HCT116 (cell line): ENCODE results near the gene IQCH. TPM values are rescaled to one million over a fixed set of nuclear protein-coding genes. Genes with fewer than 3 reads are reported as not detected.

ENCODE experiments used
- ATAC-seq: fragments of 200-7000 bp; cut with Tn5 transposase; 2 replicates; pipeline ENCODE4 v1.9.1; 2020; ENCODE audit warnings: mild to moderate bottlenecking, moderate library complexity
- BruUV-seq: library from RNA; stranded (reverse); fragments of 400-500 nt; replicated peaks from 2 replicates; lab custom pipeline; 2021; lab: Mats Ljungman, UMichigan
- CTCF ChIA-PET: fragments of 300-600 bp; sonication (Branson Sonifier 250); formaldehyde crosslinking; loops from one replicate; lab custom pipeline; 2021; ENCODE audit warnings: antibody characterized with exemption; lab: Charles Lee
- POLR2A ChIA-PET: fragments of 300-600, 350-600 bp; sonication (Branson Sonifier 250); formaldehyde crosslinking; loops from one replicate; lab custom pipeline; 2021; ENCODE audit warnings: antibody characterized with exemption; lab: Charles Lee
- RAD21 ChIA-PET, 2 experiments: fragments of 300-600 bp; sonication (Branson Sonifier 250); formaldehyde crosslinking; loops; one replicate each; lab custom pipeline; 2023; ENCODE audit warnings: low total read pairs in 2 of 2; ENCODE audit not compliant: uncharacterized antibody in 2 of 2, unreplicated experiment in 2 of 2, low non-redundant PET in 1 of 2; lab: Charles Lee
- DNase-seq: peaks from one replicate; pipeline ENCODE4 v3.0.0-alpha.2; 2010; ENCODE audit warnings: low read depth, low spot score
- H2AFZ ChIP-seq: fragments of 200-600 bp; shearing (Covaris generic), sonication (generic); 2 replicates; pipeline ENCODE4 v1.6.1; 2017; ENCODE audit warnings: low read depth, mixed run types, mixed read lengths, antibody characterized with exemption, low read length; ENCODE audit not compliant: poor library complexity, severe bottlenecking
- H3K27ac ChIP-seq: 2 replicates; pipeline ENCODE4 v1.5.1; 2012; ENCODE audit warnings: low read depth, low read length
- H3K27me3 ChIP-seq: fragments of 200-600 bp; sonication (generic); 2 replicates; pipeline ENCODE4 v1.6.1; 2016; ENCODE audit warnings: mixed run types, low read length, mixed read lengths; ENCODE audit not compliant: insufficient read depth
- H3K36me3 ChIP-seq, 2 experiments: fragments of 200-500 bp in 1 of 2; fragments of 200-600 bp in 1 of 2; sonication (Bioruptor generic) in 1 of 2; sonication (generic) in 1 of 2; 2 replicates each; pipeline versions ENCODE4 v1.5.1 to v1.6.1; 2014 to 2016; ENCODE audit warnings: low read length in 2 of 2, inconsistent platforms in 1 of 2, mixed read lengths in 1 of 2, mixed run types in 1 of 2; ENCODE audit not compliant: insufficient read depth in 2 of 2, control insufficient read depth in 1 of 2
- H3K4me1 ChIP-seq, 2 experiments: fragments of 200-600 bp in 1 of 2; sonication (generic) in 1 of 2; 2 replicates each; pipeline versions ENCODE4 v1.5.1 to v1.6.1; 2012 to 2017; ENCODE audit warnings: low read length in 2 of 2, inconsistent platforms in 1 of 2, mild to moderate bottlenecking in 1 of 2, mixed read lengths in 1 of 2, mixed run types in 1 of 2, moderate library complexity in 1 of 2; ENCODE audit not compliant: insufficient read depth in 2 of 2, control insufficient read depth in 1 of 2
- H3K4me2 ChIP-seq: fragments of 200-600 bp; sonication (generic); 2 replicates; pipeline ENCODE4 v1.6.1; 2017; ENCODE audit warnings: mixed run types, low read length, mixed read lengths
- H3K4me3 ChIP-seq, 2 experiments: fragments of 200-600 bp in 1 of 2; sonication (generic) in 1 of 2; replicated peaks in 1 of 2; 2 replicates each; pipeline ENCODE4 v1.5.1; 2011 to 2016; ENCODE audit warnings: low read length in 2 of 2, control low read depth in 1 of 2, low read depth in 1 of 2, mild to moderate bottlenecking in 1 of 2, mixed read lengths in 1 of 2, mixed run types in 1 of 2
- H3K79me2 ChIP-seq: fragments of 200-600 bp; sonication (generic); 2 replicates; pipeline ENCODE4 v1.6.1; 2017; ENCODE audit warnings: mild to moderate bottlenecking, mixed run types, low read length, moderate library complexity, mixed read lengths; ENCODE audit not compliant: insufficient read depth
- H3K9ac ChIP-seq: fragments of 200-600 bp; sonication (generic); 2 replicates; pipeline ENCODE4 v1.6.1; 2016; ENCODE audit warnings: low read length, mixed read lengths
- H3K9me2 ChIP-seq: fragments of 200-600 bp; sonication (generic), shearing (Covaris generic); 2 replicates; pipeline ENCODE4 v1.6.1; 2017; ENCODE audit warnings: mixed run types, mild to moderate bottlenecking, moderate library complexity; ENCODE audit not compliant: insufficient read depth
- H3K9me3 ChIP-seq, 2 experiments: fragments of 200-500 bp in 1 of 2; fragments of 200-600 bp in 1 of 2; sonication (Bioruptor generic) in 1 of 2; sonication (generic) in 1 of 2; 2 replicates each; pipeline ENCODE4 v1.6.1; 2014 to 2017; ENCODE audit warnings: low read length in 2 of 2, mixed read lengths in 2 of 2, inconsistent platforms in 1 of 2, low read depth in 1 of 2, mild to moderate bottlenecking in 1 of 2, mixed run types in 1 of 2, moderate library complexity in 1 of 2; ENCODE audit not compliant: control insufficient read depth in 1 of 2, insufficient read depth in 1 of 2
- H4K20me1 ChIP-seq: fragments of 200-600 bp; sonication (generic), shearing (Covaris generic); 2 replicates; pipeline ENCODE4 v1.6.1; 2017; ENCODE audit warnings: mixed run types, mild to moderate bottlenecking, moderate library complexity; ENCODE audit not compliant: insufficient read depth
- CBX3 ChIP-seq: IDR thresholded peaks from 2 replicates; pipeline ENCODE4 v1.6.1; 2012; ENCODE audit warnings: low read depth
- CEBPB ChIP-seq: IDR thresholded peaks from 2 replicates; pipeline ENCODE4 v1.6.1; 2012; ENCODE audit warnings: low read depth
- EGR1 ChIP-seq: IDR thresholded peaks from 2 replicates; pipeline ENCODE4 v1.6.1; 2012; ENCODE audit warnings: low read depth
- ELF1 ChIP-seq: IDR thresholded peaks from 2 replicates; pipeline ENCODE4 v1.6.1; 2012; ENCODE audit warnings: low read depth, borderline replicate concordance
- EZH2 ChIP-seq: fragments of 200-600 bp; sonication (generic); IDR thresholded peaks from 2 replicates; pipeline ENCODE4 v1.6.1; 2017; ENCODE audit warnings: antibody characterized with exemption, mixed run types
- EZH2phosphoT487 ChIP-seq: fragments of 200-600 bp; IDR thresholded peaks from 2 replicates; pipeline ENCODE4 v1.6.1; 2018; ENCODE audit warnings: antibody characterized with exemption, borderline replicate concordance
- FOSL1 ChIP-seq: IDR thresholded peaks from 2 replicates; pipeline ENCODE4 v1.6.1; 2012; ENCODE audit warnings: low read depth
- JUND ChIP-seq: IDR thresholded peaks from 2 replicates; pipeline ENCODE4 v1.6.1; 2012
- POLR2A ChIP-seq: IDR thresholded peaks from 2 replicates; pipeline ENCODE4 v1.7.0; 2011; ENCODE audit warnings: borderline replicate concordance; ENCODE audit not compliant: insufficient read depth, insufficient read length; ENCODE audit errors: extremely low read depth
- RAD21 ChIP-seq: IDR thresholded peaks from 2 replicates; pipeline ENCODE4 v1.6.1; 2012; ENCODE audit warnings: low read depth, mild to moderate bottlenecking
- SIN3A ChIP-seq: IDR thresholded peaks from 2 replicates; pipeline ENCODE4 v1.6.1; 2012; ENCODE audit warnings: low read depth
- SP1 ChIP-seq: IDR thresholded peaks from 2 replicates; pipeline ENCODE4 v1.6.1; 2012; ENCODE audit warnings: low read depth
- SRF ChIP-seq: IDR thresholded peaks from 2 replicates; pipeline ENCODE4 v1.6.1; 2012; ENCODE audit warnings: low read depth
- TCF7L2 ChIP-seq: IDR thresholded peaks from 2 replicates; pipeline ENCODE4 v1.7.0; 2011; ENCODE audit warnings: borderline replicate concordance, inconsistent platforms; ENCODE audit not compliant: insufficient read depth, insufficient read length; ENCODE audit errors: extremely low read depth
- YY1 ChIP-seq: IDR thresholded peaks from 2 replicates; pipeline ENCODE4 v1.6.1; 2011; ENCODE audit warnings: low read length, low read depth, moderate library complexity, mild to moderate bottlenecking; ENCODE audit not compliant: insufficient replicate concordance; ENCODE audit errors: extremely low read depth
- ZFX ChIP-seq: fragments of 450-650 bp; IDR thresholded peaks from 2 replicates; pipeline ENCODE4 v1.6.1; 2017
- ZNF274 ChIP-seq: fragments of 200-500 bp; sonication (Bioruptor generic); IDR thresholded peaks from 2 replicates; pipeline ENCODE4 v1.6.1; 2014; ENCODE audit warnings: mild to moderate bottlenecking, low read depth, low read length, inconsistent platforms
- intact Hi-C: fragments of 100-400 bp; cut with micrococcal nuclease; formaldehyde crosslinking; loops from 2 replicates; pipeline ENCODE4 v1.10.0; 2022
- total RNA-seq: library from RNA; stranded (reverse); gene quantifications from one replicate; pipeline ENCODE4 v1.2.1, GENCODE V29; 2021; ENCODE audit not compliant: unreplicated experiment
- TF ChIP-seq, protein P1 (sequence below): IDR thresholded peaks from 2 replicates; pipeline ENCODE4 v1.6.1; 2012
- TF ChIP-seq, protein P2 (sequence below), 3 experiments: fragments of 200-600 bp in 1 of 3; sonication (generic) in 1 of 3; IDR thresholded peaks in 2 of 3; conservative IDR thresholded peaks in 1 of 3; 2 replicates each; pipeline ENCODE4 v1.5.1; 2012 to 2017; ENCODE audit warnings: low read depth in 2 of 3, low read length in 2 of 3, antibody characterized with exemption in 1 of 3, borderline replicate concordance in 1 of 3, control low read depth in 1 of 3, mild to moderate bottlenecking in 1 of 3, mixed read lengths in 1 of 3, mixed run types in 1 of 3, moderate library complexity in 1 of 3; ENCODE audit not compliant: insufficient read depth in 1 of 3
- TF ChIP-seq, protein P3 (sequence below): IDR thresholded peaks from 2 replicates; pipeline ENCODE4 v1.6.1; 2011; ENCODE audit warnings: mild to moderate bottlenecking, low read length, moderate library complexity; ENCODE audit not compliant: insufficient replicate concordance; ENCODE audit errors: extremely low read depth
- TF ChIP-seq, protein P4 (sequence below): IDR thresholded peaks from 2 replicates; pipeline ENCODE4 v1.6.1; 2012

IQCH gene
- total RNA-seq, 1 experiment from 2014 or later: 4.6 TPM

DNA sequence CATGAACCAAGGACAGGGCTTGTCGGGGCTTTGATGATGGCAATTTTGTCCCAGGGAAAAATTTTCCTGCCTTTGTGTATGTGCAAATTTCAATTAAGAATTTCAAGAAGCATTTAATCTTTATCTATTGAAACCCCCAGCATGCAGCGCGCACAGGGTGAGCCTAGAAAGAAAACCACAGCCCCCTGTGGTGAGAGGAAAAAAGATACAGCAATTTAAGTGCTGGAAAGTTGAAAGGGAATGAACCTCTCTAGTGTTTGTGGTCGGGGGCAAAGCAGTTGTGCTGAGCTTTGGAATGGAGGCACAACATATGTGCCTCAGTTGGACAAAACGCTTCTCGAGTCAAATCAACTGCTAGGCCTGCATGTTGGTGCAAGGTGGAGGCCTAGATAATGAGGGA lies 154.6 kb downstream of the IQCH start (continued):
- TF ChIP-seq POLR2A: no peak
- TF ChIP-seq, protein P1, sequence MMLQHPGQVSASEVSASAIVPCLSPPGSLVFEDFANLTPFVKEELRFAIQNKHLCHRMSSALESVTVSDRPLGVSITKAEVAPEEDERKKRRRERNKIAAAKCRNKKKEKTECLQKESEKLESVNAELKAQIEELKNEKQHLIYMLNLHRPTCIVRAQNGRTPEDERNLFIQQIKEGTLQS: no peak
- TF ChIP-seq EGR1: no peak
- TF ChIP-seq JUND: no peak
- TF ChIP-seq, protein P2, sequence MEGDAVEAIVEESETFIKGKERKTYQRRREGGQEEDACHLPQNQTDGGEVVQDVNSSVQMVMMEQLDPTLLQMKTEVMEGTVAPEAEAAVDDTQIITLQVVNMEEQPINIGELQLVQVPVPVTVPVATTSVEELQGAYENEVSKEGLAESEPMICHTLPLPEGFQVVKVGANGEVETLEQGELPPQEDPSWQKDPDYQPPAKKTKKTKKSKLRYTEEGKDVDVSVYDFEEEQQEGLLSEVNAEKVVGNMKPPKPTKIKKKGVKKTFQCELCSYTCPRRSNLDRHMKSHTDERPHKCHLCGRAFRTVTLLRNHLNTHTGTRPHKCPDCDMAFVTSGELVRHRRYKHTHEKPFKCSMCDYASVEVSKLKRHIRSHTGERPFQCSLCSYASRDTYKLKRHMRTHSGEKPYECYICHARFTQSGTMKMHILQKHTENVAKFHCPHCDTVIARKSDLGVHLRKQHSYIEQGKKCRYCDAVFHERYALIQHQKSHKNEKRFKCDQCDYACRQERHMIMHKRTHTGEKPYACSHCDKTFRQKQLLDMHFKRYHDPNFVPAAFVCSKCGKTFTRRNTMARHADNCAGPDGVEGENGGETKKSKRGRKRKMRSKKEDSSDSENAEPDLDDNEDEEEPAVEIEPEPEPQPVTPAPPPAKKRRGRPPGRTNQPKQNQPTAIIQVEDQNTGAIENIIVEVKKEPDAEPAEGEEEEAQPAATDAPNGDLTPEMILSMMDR (IDR thresholded peaks at IDR 0.05 in 2 of 3, conservative IDR thresholded peaks at IDR 0.05 in 1 of 3; ENCODE audit: borderline replicate concordance in 1 of 3, insufficient read depth in 1 of 3, low read depth in 2 of 3, low read length in 2 of 3): no peak
- TF ChIP-seq CEBPB: no peak

DNA sequence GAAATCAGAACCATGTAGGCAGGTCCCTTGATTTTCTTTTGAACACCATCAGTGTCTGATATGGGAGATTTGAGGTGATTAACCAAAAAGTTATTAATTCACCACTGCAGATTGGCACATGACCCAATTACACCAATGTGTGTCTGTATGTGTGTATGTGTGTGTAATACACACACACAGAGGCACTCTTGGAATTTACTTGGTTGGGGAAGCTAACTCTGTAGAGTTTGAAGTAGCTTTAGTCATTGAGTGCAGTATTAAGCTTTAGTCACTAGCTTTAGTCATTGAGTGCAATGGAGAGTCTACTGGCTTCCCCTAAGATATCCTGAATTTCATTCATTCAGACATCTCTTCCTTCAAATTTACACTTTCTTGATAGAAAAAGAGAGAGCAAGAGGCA lies 156.9 kb downstream of the IQCH start:
- intact Hi-C loops: no loop called here
- BruUV-seq: no TSS peak
- H3K36me3 ChIP-seq: no peaks in the 10 kb centered on the region
- no peaks in the 10 kb centered on the region for H3K9me3 ChIP-seq
- H3K4me3 ChIP-seq: no peak overlapping the region
- RAD21 ChIA-PET: no interaction called here
- H3K9ac ChIP-seq: no peak overlapping the region
- POLR2A ChIA-PET: no interaction called here
- H3K4me2 ChIP-seq: no peak overlapping the region
- no peak for ATAC-seq
- no peak overlapping the region for H2AFZ ChIP-seq
- no peaks in the 10 kb centered on the region for H3K27me3 ChIP-seq
- peaks cover 9 to 11% of the 10 kb centered on the region in 2 experiments for H3K4me1 ChIP-seq
- no peak overlapping the region for H3K27ac ChIP-seq
- H3K79me2 ChIP-seq: no peaks in the 10 kb centered on the region
- no peak for DNase-seq
- CTCF ChIA-PET: no interaction called here
- H4K20me1 ChIP-seq: no peaks in the 10 kb centered on the region
- no peaks in the 10 kb centered on the region for H3K9me2 ChIP-seq
- TF ChIP-seq TCF7L2 (no peak), POLR2A (no peak), EZH2phosphoT487 (no peak), FOSL1 (no peak), JUND (no peak), YY1 (no peak), ZFX (no peak), EGR1 (no peak), SRF (no peak), SP1 (no peak), ZNF274 (no peak), CBX3 (no peak), RAD21 (no peak), SIN3A (no peak), ELF1 (no peak), EZH2 (no peak)
- TF ChIP-seq, protein P3, sequence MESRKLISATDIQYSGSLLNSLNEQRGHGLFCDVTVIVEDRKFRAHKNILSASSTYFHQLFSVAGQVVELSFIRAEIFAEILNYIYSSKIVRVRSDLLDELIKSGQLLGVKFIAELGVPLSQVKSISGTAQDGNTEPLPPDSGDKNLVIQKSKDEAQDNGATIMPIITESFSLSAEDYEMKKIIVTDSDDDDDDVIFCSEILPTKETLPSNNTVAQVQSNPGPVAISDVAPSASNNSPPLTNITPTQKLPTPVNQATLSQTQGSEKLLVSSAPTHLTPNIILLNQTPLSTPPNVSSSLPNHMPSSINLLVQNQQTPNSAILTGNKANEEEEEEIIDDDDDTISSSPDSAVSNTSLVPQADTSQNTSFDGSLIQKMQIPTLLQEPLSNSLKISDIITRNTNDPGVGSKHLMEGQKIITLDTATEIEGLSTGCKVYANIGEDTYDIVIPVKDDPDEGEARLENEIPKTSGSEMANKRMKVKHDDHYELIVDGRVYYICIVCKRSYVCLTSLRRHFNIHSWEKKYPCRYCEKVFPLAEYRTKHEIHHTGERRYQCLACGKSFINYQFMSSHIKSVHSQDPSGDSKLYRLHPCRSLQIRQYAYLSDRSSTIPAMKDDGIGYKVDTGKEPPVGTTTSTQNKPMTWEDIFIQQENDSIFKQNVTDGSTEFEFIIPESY: no peak
- TF ChIP-seq, protein P4, sequence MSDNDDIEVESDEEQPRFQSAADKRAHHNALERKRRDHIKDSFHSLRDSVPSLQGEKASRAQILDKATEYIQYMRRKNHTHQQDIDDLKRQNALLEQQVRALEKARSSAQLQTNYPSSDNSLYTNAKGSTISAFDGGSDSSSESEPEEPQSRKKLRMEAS: no peak
- TF ChIP-seq, protein P1: no peak
